RWPE1 (cell line): ENCODE results near the gene ACTL6B.

ENCODE experiments used
- CTCF ChIA-PET: fragments of 350-600 bp; sonication (Branson Sonifier 250); formaldehyde crosslinking; extraction: SDS; loops from one replicate; lab custom pipeline; 2021; lab: Yijun Ruan, JAX
- POLR2A ChIA-PET: fragments of 400-600 bp; formaldehyde crosslinking; extraction: SDS; loops from one replicate; lab custom pipeline; 2020; ENCODE audit warnings: antibody characterized with exemption; ENCODE audit not compliant: low non-redundant PET; lab: Yijun Ruan, JAX
- DNase-seq: peaks from one replicate; pipeline ENCODE4 v3.0.0; 2012; ENCODE audit warnings: low spot score
- H3K27ac ChIP-seq: fragments of 450-650 bp; 2 replicates; pipeline ENCODE4 v1.5.1; 2017
- CTCF ChIP-seq: fragments of 450-650 bp; conservative IDR thresholded peaks from 2 replicates; pipeline ENCODE4 v1.5.1; 2017; ENCODE audit warnings: low read depth, mild to moderate bottlenecking

ACTL6B gene

GRCh38 chr7:100685049-100685605 is 28.9 kb upstream of the ACTL6B start:
- no peak for TF ChIP-seq CTCF

GRCh38 chr7:100684534-100685042 is 28.3 kb upstream of the ACTL6B start:
- ChIA-PET CTCF (interaction anchor here (0.5 kb wide), 1 partner anchor 43 kb away, joined by 3 read pairs; no protein-coding TSS in a partner anchor), POLR2A (interaction anchor here (0.6 to 0.7 kb wide), 2 partner anchors 97 to 169 kb away, joined by 3 to 7 read pairs; no protein-coding TSS in a partner anchor)
- peak overlapping the region; percentile 92 for H3K27ac ChIP-seq
- no peak for TF ChIP-seq CTCF
- DNase-seq, result no peak

More at GRCh38 chr7:100685049-100685605, 28.9 kb upstream of the ACTL6B start:
- POLR2A ChIA-PET, result interaction anchor here (0.6 kb wide), 1 partner anchor 98 kb away, joined by 3 read pairs; no protein-coding TSS in a partner anchor
- CTCF ChIA-PET, result interaction anchor here (0.5 kb wide), 1 partner anchor 42 kb away, joined by 3 read pairs; no protein-coding TSS in a partner anchor
- no peak for DNase-seq
- H3K27ac ChIP-seq, result peak overlapping the region; percentile 92

- TF ChIP-seq CTCF, result no peak
- no peak for DNase-seq
- H3K27ac ChIP-seq, result peak overlapping the region; percentile 92
- POLR2A ChIA-PET, result interaction anchor here (0.7 kb wide), 1 partner anchor 170 kb away, joined by 7 read pairs; no protein-coding TSS in a partner anchor
- CTCF ChIA-PET, result interaction anchor here (0.5 to 1.8 kb wide), 4 partner anchors 8 to 1238 kb away, joined by 3 to 10 read pairs (median 5); partner anchors contain the start of gene SLC12A9
Observed at GRCh38 chr7:100683659-100684533, 27.6 kb upstream of the ACTL6B start.

GRCh38 chr7:100682991-100683658 is 26.9 kb upstream of the ACTL6B start:
- no peak for DNase-seq
- ChIA-PET CTCF (interaction anchor here (0.5 to 1.8 kb wide), 4 partner anchors 9 to 1238 kb away, joined by 3 to 10 read pairs (median 5); partner anchors contain the start of gene SLC12A9), POLR2A (no interaction called here)
- peak overlapping the region; percentile 92 for H3K27ac ChIP-seq
- no peak for TF ChIP-seq CTCF

GRCh38 chr7:100682228-100682741 is 26.0 kb upstream of the ACTL6B start:
- ChIA-PET POLR2A (no interaction called here), CTCF (interaction anchor here (0.6 to 1.8 kb wide), 5 partner anchors 9 to 260 kb away, joined by 3 to 10 read pairs (median 4); partner anchors contain the start of gene SLC12A9)
- H3K27ac ChIP-seq, result peak overlapping the region; percentile 92
- no peak for TF ChIP-seq CTCF
- no peak for DNase-seq
